ENCODE data around the gene GRM8. TPM values are rescaled to one million over a fixed set of nuclear protein-coding genes. Genes with fewer than 3 reads are reported as not detected.

Gene GRM8
- total and polyA plus RNA-seq, 10 of the 15 experiments (the other 5 are each of a cell fraction or from before 2014, with no cell fraction given): 0.33 to 7.1 (median 0.45) TPM; not detected in 2

DNA sequence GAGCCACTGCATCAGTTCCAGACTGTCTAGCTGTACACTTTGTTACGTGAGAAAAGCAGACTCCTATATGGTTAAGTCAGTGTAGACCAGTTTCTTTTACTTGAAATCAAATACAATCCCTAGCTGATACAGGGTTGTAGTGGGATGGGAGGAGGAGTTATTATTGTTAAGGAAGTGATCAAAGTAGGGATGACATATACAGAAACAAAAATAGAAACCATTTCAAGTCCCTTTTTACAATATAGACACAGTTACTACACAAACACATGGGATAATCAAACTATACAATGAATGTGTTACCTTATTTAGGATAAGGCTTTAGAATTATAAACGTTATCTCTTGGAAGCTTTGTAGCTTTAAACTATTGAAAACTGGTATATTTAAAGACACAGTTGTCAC is 233.9 kb downstream of the GRM8 start:
- BruUV-seq (replicated peaks): no TSS peak
- Histone ChIP-seq H3K4me2 (ENCODE audit: control insufficient read depth, insufficient read depth) (no peak overlapping the region), H3K79me2 (ENCODE audit: control insufficient read depth, insufficient read depth, low read length) (no peaks in the 10 kb centered on the region), H3K4me3 (no peak overlapping the region), H3K9me3 (replicated peaks; ENCODE audit: control insufficient read depth, insufficient read depth, low read length) (no peaks in the 10 kb centered on the region), H3K36me3 (ENCODE audit: control insufficient read depth in 2 of 2, insufficient read depth in 2 of 2, low read length in 1 of 2) (no peaks in the 10 kb centered on the region), H3K9ac (ENCODE audit: control insufficient read depth, insufficient read depth, low read length) (no peak overlapping the region), H4K20me1 (ENCODE audit: control insufficient read depth, insufficient read depth) (no peaks in the 10 kb centered on the region), H3K27ac (ENCODE audit: control insufficient read depth, insufficient read depth) (no peak overlapping the region), H2AFZ (ENCODE audit: control insufficient read depth, low read depth, low read length) (no peak overlapping the region), H3K4me1 (ENCODE audit: control insufficient read depth, insufficient read depth, low read length) (no peaks in the 10 kb centered on the region), H3K27me3 (replicated peaks in 1 of 2; ENCODE audit: control insufficient read depth in 2 of 2, insufficient read depth in 2 of 2, low read length in 1 of 2) (no peaks in the 10 kb centered on the region)
- FAIRE-seq (no peak), ATAC-seq (no peak), DNase-seq (ENCODE audit: low read depth, low spot score) (no peak)
- 3% methylated on average over 2 of the region's 2 CpGs for WGBS (ENCODE audit: insufficient coverage, insufficient replicate concordance, low lambda C conversion rate, missing lambda C conversion rate)
- ChIA-PET SMC1A (ENCODE audit: uncharacterized antibody, unreplicated experiment) (interaction anchor here (1.0 to 1.4 kb wide), 2 partner anchors 13 to 88 kb away, joined by 3 to 5 read pairs; no protein-coding TSS in a partner anchor), POLR2A (no interaction called here), CTCF (no interaction called here), RAD21 (ENCODE audit: unreplicated experiment) (no interaction called here)
- in situ Hi-C loops (cut with MboI) (no loop called here), intact Hi-C loops (cut with micrococcal nuclease; ENCODE audit: unreplicated experiment) (no loop called here)
- TF ChIP-seq TAF1 (IDR thresholded peaks at IDR 0.05; ENCODE audit: borderline replicate concordance, low read depth, low read length) (no peak), CHD2 (IDR thresholded peaks at IDR 0.05; ENCODE audit: borderline replicate concordance, low read depth, low read length) (no peak), KDM1A (IDR thresholded peaks at IDR 0.05; ENCODE audit: borderline replicate concordance) (no peak), MAX (IDR thresholded peaks at IDR 0.05; ENCODE audit: low read depth, low read length) (no peak), PKNOX1 (IDR thresholded peaks at IDR 0.05) (no peak), ZNF622 (IDR thresholded peaks at IDR 0.05) (no peak), NRF1 (conservative IDR thresholded peaks at IDR 0.05; ENCODE audit: low read depth, low read length) (no peak), IKZF1 (conservative IDR thresholded peaks at IDR 0.05) (no peak), MXI1 (IDR thresholded peaks at IDR 0.05; ENCODE audit: low read depth, low read length) (no peak), ZBTB4 (CRISPR knock-in tag; IDR thresholded peaks at IDR 0.05) (no peak), NR2C1 (IDR thresholded peaks at IDR 0.05) (no peak)
- TF ChIP-seq, protein P1, sequence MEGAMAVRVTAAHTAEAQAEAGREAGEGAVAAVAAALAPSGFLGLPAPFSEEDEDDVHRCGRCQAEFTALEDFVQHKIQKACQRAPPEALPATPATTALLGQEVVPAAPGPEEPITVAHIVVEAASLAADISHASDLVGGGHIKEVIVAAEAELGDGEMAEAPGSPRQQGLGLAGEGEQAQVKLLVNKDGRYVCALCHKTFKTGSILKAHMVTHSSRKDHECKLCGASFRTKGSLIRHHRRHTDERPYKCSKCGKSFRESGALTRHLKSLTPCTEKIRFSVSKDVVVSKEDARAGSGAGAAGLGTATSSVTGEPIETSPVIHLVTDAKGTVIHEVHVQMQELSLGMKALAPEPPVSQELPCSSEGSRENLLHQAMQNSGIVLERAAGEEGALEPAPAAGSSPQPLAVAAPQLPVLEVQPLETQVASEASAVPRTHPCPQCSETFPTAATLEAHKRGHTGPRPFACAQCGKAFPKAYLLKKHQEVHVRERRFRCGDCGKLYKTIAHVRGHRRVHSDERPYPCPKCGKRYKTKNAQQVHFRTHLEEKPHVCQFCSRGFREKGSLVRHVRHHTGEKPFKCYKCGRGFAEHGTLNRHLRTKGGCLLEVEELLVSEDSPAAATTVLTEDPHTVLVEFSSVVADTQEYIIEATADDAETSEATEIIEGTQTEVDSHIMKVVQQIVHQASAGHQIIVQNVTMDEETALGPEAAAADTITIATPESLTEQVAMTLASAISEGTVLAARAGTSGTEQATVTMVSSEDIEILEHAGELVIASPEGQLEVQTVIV (IDR thresholded peaks at IDR 0.05; ENCODE audit: borderline replicate concordance, partially characterized antibody): no peak
- TF ChIP-seq, protein P2, sequence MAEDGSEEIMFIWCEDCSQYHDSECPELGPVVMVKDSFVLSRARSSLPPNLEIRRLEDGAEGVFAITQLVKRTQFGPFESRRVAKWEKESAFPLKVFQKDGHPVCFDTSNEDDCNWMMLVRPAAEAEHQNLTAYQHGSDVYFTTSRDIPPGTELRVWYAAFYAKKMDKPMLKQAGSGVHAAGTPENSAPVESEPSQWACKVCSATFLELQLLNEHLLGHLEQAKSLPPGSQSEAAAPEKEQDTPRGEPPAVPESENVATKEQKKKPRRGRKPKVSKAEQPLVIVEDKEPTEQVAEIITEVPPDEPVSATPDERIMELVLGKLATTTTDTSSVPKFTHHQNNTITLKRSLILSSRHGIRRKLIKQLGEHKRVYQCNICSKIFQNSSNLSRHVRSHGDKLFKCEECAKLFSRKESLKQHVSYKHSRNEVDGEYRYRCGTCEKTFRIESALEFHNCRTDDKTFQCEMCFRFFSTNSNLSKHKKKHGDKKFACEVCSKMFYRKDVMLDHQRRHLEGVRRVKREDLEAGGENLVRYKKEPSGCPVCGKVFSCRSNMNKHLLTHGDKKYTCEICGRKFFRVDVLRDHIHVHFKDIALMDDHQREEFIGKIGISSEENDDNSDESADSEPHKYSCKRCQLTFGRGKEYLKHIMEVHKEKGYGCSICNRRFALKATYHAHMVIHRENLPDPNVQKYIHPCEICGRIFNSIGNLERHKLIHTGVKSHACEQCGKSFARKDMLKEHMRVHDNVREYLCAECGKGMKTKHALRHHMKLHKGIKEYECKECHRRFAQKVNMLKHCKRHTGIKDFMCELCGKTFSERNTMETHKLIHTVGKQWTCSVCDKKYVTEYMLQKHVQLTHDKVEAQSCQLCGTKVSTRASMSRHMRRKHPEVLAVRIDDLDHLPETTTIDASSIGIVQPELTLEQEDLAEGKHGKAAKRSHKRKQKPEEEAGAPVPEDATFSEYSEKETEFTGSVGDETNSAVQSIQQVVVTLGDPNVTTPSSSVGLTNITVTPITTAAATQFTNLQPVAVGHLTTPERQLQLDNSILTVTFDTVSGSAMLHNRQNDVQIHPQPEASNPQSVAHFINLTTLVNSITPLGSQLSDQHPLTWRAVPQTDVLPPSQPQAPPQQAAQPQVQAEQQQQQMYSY (CRISPR knock-in tag; IDR thresholded peaks at IDR 0.05): no peak

Measured in GM12878 (cell line).